Measurements from ENCODE around the gene ELAPOR1. TPM values are rescaled to one million over a fixed set of nuclear protein-coding genes. Genes with fewer than 3 reads are reported as not detected.

The ELAPOR1 gene
- total and polyA plus RNA-seq, 9 of the 15 experiments (the other 6 are each of a cell fraction or from before 2014, with no cell fraction given) = 0.07 to 1.2 (median 0.18) TPM

- no peaks in the 10 kb centered on the region for H3K9me3 ChIP-seq (replicated peaks; ENCODE audit: control insufficient read depth, insufficient read depth, low read depth, low read length)
- no TSS peak for BruUV-seq (replicated peaks)
- WGBS (ENCODE audit: insufficient coverage, low coverage, missing lambda C conversion rate) = 17% methylated on average over 31 of the region's 31 CpGs
- H3K9me1 ChIP-seq (ENCODE audit: control insufficient read depth, insufficient read depth, low read length) = no peaks in the 10 kb centered on the region
- H3K4me1 ChIP-seq (replicated peaks in 1 of 2; ENCODE audit: control insufficient read depth in 2 of 2, insufficient read depth in 2 of 2, low read length in 2 of 2) = peaks cover 10 to 20% of the 10 kb centered on the region in 2 experiments; a peak in 4 of 5 replicates
- intact Hi-C loops (cut with micrococcal nuclease) = loop anchor here (1.0 to 10.0 kb wide), 12 partner anchors 23 to 1328 kb away; partner anchors contain the start of genes CLCC1, GPR61 and WDR47
- ATAC-seq = peak; percentile 98
- FAIRE-seq = peak; percentile 80
- H3K4me2 ChIP-seq (ENCODE audit: insufficient read depth, low read length) = peak overlapping the region; percentile 71
- no peaks in the 10 kb centered on the region; the same call in 1 of the 2 replicates for H4K20me1 ChIP-seq (replicated peaks; ENCODE audit: control insufficient read depth, insufficient read depth, low read length)
- H3K27ac ChIP-seq (ENCODE audit: extremely low read depth, low read depth, low read length) = no peak overlapping the region
- POLR2A ChIA-PET = interaction anchor here (0.6 to 5.8 kb wide), 6 partner anchors 12 to 218 kb away, joined by 3 to 65 read pairs (median 3); partner anchors contain the start of gene TMEM167B
- no peak overlapping the region for H3K4me3 ChIP-seq
- H3K27me3 ChIP-seq (ENCODE audit: control insufficient read depth in 2 of 2, insufficient read depth in 2 of 2, low read length in 2 of 2) = peaks cover 0 to 6% of the 10 kb centered on the region in 2 experiments; a peak in 1 of 5 replicates
- H3K9ac ChIP-seq (ENCODE audit: insufficient read depth in 1 of 2, low read depth in 2 of 2, low read length in 2 of 2) = peak overlapping the region in 1 of 2 experiments; percentile 80; a peak in 2 of 4 replicates
- peak overlapping the region; percentile 84 for H2AFZ ChIP-seq (ENCODE audit: low read depth, low read length)
- CTCF ChIA-PET (ENCODE audit: low intra/inter-chr PET ratio) = interaction anchor here (0.6 to 2.3 kb wide), 12 partner anchors 23 to 1331 kb away, joined by 3 to 32 read pairs (median 4); partner anchors contain the start of gene TMEM167B
- in situ Hi-C loops (cut with MboI) = loop anchor here (5.0 kb wide), 1 partner anchor 285 kb away; no protein-coding TSS in a partner anchor
- peak; percentile 93 to 97 (median 96) for DNase-seq (ENCODE audit: extremely low read depth in 1 of 4, low spot score in 3 of 4)
- H3K79me2 ChIP-seq (ENCODE audit: control insufficient read depth, insufficient read depth, low read length) = no peaks in the 10 kb centered on the region
- H3K36me3 ChIP-seq (ENCODE audit: control insufficient read depth, insufficient read depth, low read length) = no peaks in the 10 kb centered on the region
- TF ChIP-seq FOXJ2 (tag; IDR thresholded peaks at IDR 0.05) (peak; percentile 93), ZNF263 (CRISPR knock-in tag; IDR thresholded peaks at IDR 0.05; ENCODE audit: borderline replicate concordance) (peak; percentile 43; the same call in 1 of the 2 replicates), RCOR1 (IDR thresholded peaks at IDR 0.05; ENCODE audit: borderline replicate concordance in 1 of 2, low read depth in 2 of 2, low read length in 2 of 2) (peak; percentile 40 to 83; a peak in 2 of 4 replicates), CREB3L1 (IDR thresholded peaks at IDR 0.05; ENCODE audit: borderline replicate concordance, low read depth) (peak; percentile 50; the same call in 1 of the 2 replicates), ATF7 (IDR thresholded peaks at IDR 0.05) (peak; percentile 46; the same call in 1 of the 2 replicates), TFAP4 (CRISPR knock-in tag; IDR thresholded peaks at IDR 0.05; ENCODE audit: borderline replicate concordance) (peak; percentile 83; the same call in 1 of the 2 replicates), BCLAF1 (IDR thresholded peaks at IDR 0.05; ENCODE audit: borderline replicate concordance in 1 of 2, control insufficient read depth in 1 of 2, low read depth in 2 of 2, low read length in 1 of 2) (0 out of 4 replicates have a peak, but pooled peaks of 1 of the 2 experiments have one; percentile 60), BMI1 (IDR thresholded peaks at IDR 0.05; ENCODE audit: low read length) (peak; percentile 65; the same call in 1 of the 2 replicates), RFX1 (IDR thresholded peaks at IDR 0.05) (peak; percentile 98), ZSCAN32 (CRISPR knock-in tag; IDR thresholded peaks at IDR 0.05) (no peak), FOSL1 (tag; conservative IDR thresholded peaks at IDR 0.05) (0 out of 2 replicates have a peak, but pooled peaks have one; percentile 23), E2F5 (CRISPR knock-in tag; IDR thresholded peaks at IDR 0.05) (peak; percentile 82)
These were observed 1.1 kb upstream of the ELAPOR1 start for GRCh38 chr1:109112652-109113285.

Data from K562 (cell line).